Endodermal cell (in vitro differentiated cells): ENCODE measurements around the gene C2CD5. TPM values are rescaled to one million over a fixed set of nuclear protein-coding genes. Genes with fewer than 3 reads are reported as not detected.

Source experiments
- DNase-seq: peaks from one replicate; pipeline ENCODE4 v3.0.0-alpha.2; 2017
- H3K27ac ChIP-seq: 2 replicates; pipeline ENCODE4 v1.5.1; 2013; ENCODE audit warnings: mild to moderate bottlenecking, low read depth, low read length, moderate library complexity
- H3K27me3 ChIP-seq: 2 replicates; pipeline ENCODE4 v1.6.1; 2013; ENCODE audit warnings: mild to moderate bottlenecking, low read length, moderate library complexity; ENCODE audit not compliant: insufficient read depth, control insufficient read depth, poor library complexity, severe bottlenecking
- H3K36me3 ChIP-seq: 2 replicates; pipeline ENCODE4 v1.7.0; 2013; ENCODE audit warnings: mild to moderate bottlenecking, low read length, moderate library complexity; ENCODE audit not compliant: control insufficient read depth, insufficient read depth
- H3K4me1 ChIP-seq: one replicate; pipeline ENCODE4 v1.7.0; 2013; ENCODE audit warnings: low read length; ENCODE audit not compliant: control insufficient read depth, insufficient read depth
- H3K4me3 ChIP-seq: 2 replicates; pipeline ENCODE4 v1.5.1; 2013; ENCODE audit warnings: mild to moderate bottlenecking, low read length, moderate library complexity
- H3K9ac ChIP-seq: 2 replicates; pipeline ENCODE4 v1.6.1; 2013; ENCODE audit warnings: mild to moderate bottlenecking, low read length, moderate library complexity; ENCODE audit not compliant: poor library complexity, severe bottlenecking; ENCODE audit errors: extremely low read depth
- H3K9me3 ChIP-seq: 2 replicates; pipeline ENCODE4 v1.6.1; 2013; ENCODE audit warnings: mild to moderate bottlenecking, low read length, moderate library complexity; ENCODE audit not compliant: control insufficient read depth
- H3K27ac Mint-ChIP-seq: 2 replicates; pipeline ENCODE4 v1.8.0; 2020; ENCODE audit warnings: mixed read lengths
- H3K27me3 Mint-ChIP-seq: 2 replicates; pipeline ENCODE4 v1.8.0; 2021; ENCODE audit warnings: mild to moderate bottlenecking, mixed read lengths; ENCODE audit not compliant: insufficient read depth
- H3K36me3 Mint-ChIP-seq: 2 replicates; pipeline ENCODE4 v1.8.0; 2020; ENCODE audit warnings: low read depth, mixed read lengths
- H3K4me1 Mint-ChIP-seq: 2 replicates; pipeline ENCODE4 v1.8.0; 2020; ENCODE audit warnings: mixed read lengths
- H3K4me3 Mint-ChIP-seq: 2 replicates; pipeline ENCODE4 v1.8.0; 2020; ENCODE audit warnings: mild to moderate bottlenecking, moderate library complexity, mixed read lengths
- H3K9me3 Mint-ChIP-seq: 2 replicates; pipeline ENCODE4 v1.8.0; 2020; ENCODE audit warnings: mild to moderate bottlenecking, mixed read lengths
- WGBS, 2 experiments: methylation state at CpG; one replicate each; pipeline versions ENCODE4 v1.1.5 to v1.1.7; 2013; ENCODE audit warnings: missing lambda C conversion rate in 2 of 2, mixed read lengths in 1 of 2; ENCODE audit not compliant: insufficient coverage in 1 of 2, insufficient read length in 1 of 2; 5-methylcytosine and 5-hydroxymethylcytosine counted together
- total RNA-seq, 2 donors: library from RNA; stranded (reverse); fragmentation: NEBNext Ultra II Directional in 1 of 2; extraction: Animal tissue kit (Norgen Biotek cat#: 25700) in 1 of 2; gene quantifications; 2 replicates in 1 of 2; 3 replicates in 1 of 2; pipeline ENCODE4 v1.2.1, GENCODE V29; 2021
- TF ChIP-seq, protein P1 (sequence below): fragments of 200-600 bp; sonication (generic); conservative IDR thresholded peaks from 2 replicates; pipeline ENCODE4 v1.5.0; 2021; ENCODE audit warnings: antibody characterized with exemption, mild to moderate bottlenecking

C2CD5 gene
- total RNA-seq, 2 donors from 2014 or later, result 29.2 to 59.8 TPM

DNA sequence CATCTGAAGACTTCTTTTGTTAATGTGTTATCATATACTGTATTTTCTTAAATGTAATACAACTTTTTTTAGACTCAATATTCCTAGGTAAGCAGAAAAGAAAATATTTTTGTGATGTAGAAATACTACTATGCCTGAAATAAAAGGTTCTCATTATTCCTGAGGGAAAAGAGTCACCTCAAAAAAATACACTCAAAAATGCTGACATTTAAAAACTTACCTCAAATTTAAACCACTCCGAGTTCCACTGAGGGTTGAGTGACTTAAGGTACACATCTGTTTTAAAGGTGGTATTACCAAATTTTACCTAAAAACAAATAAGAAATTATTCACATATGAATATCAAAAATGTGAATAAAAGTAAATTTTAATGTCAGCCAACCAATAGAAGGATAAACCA lies 9.3 kb downstream of the C2CD5 start:
- H3K27ac Mint-ChIP-seq, result no peak overlapping the region
- no peaks in the 10 kb centered on the region for H3K4me1 Mint-ChIP-seq
- 100% methylated on average over 1 of the region's 1 CpG; no CpG with 5 or more reads in 1 of the 2 experiments for WGBS, 2 experiments
- no peak overlapping the region for H3K4me3 Mint-ChIP-seq
- no peaks in the 10 kb centered on the region for H3K27me3 ChIP-seq
- H3K9me3 Mint-ChIP-seq, result peaks cover 6% of the 10 kb centered on the region
- no peak overlapping the region for H3K9ac ChIP-seq
- H3K4me3 ChIP-seq, result no peak overlapping the region
- H3K36me3 Mint-ChIP-seq, result peaks cover 38% of the 10 kb centered on the region
- H3K9me3 ChIP-seq, result peaks cover 11% of the 10 kb centered on the region
- no peaks in the 10 kb centered on the region for H3K4me1 ChIP-seq
- H3K36me3 ChIP-seq, result peaks cover 26% of the 10 kb centered on the region
- no peak for DNase-seq
- no peaks in the 10 kb centered on the region for H3K27me3 Mint-ChIP-seq
- TF ChIP-seq, protein P1, sequence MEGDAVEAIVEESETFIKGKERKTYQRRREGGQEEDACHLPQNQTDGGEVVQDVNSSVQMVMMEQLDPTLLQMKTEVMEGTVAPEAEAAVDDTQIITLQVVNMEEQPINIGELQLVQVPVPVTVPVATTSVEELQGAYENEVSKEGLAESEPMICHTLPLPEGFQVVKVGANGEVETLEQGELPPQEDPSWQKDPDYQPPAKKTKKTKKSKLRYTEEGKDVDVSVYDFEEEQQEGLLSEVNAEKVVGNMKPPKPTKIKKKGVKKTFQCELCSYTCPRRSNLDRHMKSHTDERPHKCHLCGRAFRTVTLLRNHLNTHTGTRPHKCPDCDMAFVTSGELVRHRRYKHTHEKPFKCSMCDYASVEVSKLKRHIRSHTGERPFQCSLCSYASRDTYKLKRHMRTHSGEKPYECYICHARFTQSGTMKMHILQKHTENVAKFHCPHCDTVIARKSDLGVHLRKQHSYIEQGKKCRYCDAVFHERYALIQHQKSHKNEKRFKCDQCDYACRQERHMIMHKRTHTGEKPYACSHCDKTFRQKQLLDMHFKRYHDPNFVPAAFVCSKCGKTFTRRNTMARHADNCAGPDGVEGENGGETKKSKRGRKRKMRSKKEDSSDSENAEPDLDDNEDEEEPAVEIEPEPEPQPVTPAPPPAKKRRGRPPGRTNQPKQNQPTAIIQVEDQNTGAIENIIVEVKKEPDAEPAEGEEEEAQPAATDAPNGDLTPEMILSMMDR, result no peak
- H3K27ac ChIP-seq, result no peak overlapping the region

DNA sequence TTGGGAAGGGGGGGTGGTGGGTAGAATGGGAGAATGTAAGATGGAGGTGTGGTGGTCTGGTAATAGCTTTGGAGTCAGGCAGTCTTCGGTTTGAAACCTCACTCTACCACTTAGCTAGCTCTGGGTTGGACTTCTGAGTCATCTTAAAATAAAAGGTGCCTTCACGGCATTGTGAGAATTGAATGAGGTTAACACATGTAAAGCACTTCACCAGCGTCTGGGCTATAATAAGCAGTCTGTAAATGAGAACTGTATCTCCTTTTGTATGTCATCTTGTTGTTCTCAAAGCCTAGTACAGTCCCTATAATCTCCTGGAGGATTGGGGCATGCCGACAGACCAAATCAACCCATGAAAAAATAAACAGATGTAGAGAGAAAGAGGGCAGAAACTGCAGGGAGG lies 11.2 kb downstream of the C2CD5 start:
- Mint-ChIP-seq H3K27me3 (no peaks in the 10 kb centered on the region), H3K36me3 (peaks cover 33% of the 10 kb centered on the region)
- no peak for DNase-seq

DNA sequence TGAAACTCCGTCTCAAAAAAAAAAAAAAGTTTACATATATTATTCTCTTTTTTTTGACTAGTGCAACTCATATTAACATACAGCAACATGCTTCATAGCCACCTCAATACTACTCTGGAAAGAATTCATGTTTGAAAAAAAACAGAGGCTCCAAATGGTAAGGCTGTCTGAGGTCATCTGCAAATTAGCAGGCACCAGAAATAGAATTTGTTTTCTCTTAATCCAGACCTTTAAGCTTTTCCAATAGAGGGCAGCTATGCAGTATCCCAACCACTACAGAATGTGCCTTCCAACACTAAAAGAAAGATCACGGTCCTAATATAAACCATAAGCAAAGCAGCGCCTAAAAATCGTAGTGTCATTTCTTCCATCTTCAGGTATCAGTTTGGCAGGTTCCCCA lies 12.0 kb downstream of the C2CD5 start:
- peaks cover 33% of the 10 kb centered on the region for H3K36me3 Mint-ChIP-seq
- peaks cover 6% of the 10 kb centered on the region for H3K9me3 Mint-ChIP-seq
- TF ChIP-seq, protein P1, result no peak
- H3K4me1 Mint-ChIP-seq, result no peaks in the 10 kb centered on the region
- H3K4me1 ChIP-seq, result no peaks in the 10 kb centered on the region
- H3K36me3 ChIP-seq, result peaks cover 33% of the 10 kb centered on the region
- WGBS, 2 experiments, result 94 to 95% methylated on average over 4 of the region's 4 CpGs
- H3K27me3 Mint-ChIP-seq, result no peaks in the 10 kb centered on the region
- no peak for DNase-seq
- H3K27ac Mint-ChIP-seq, result no peak overlapping the region
- H3K9ac ChIP-seq, result no peak overlapping the region
- H3K27ac ChIP-seq, result no peak overlapping the region
- no peak overlapping the region for H3K4me3 Mint-ChIP-seq
- H3K4me3 ChIP-seq, result no peak overlapping the region
- H3K9me3 ChIP-seq, result peaks cover 11% of the 10 kb centered on the region
- H3K27me3 ChIP-seq, result no peaks in the 10 kb centered on the region

More for the DNA sequence above, 11.2 kb downstream of the C2CD5 start:
- peaks cover 33% of the 10 kb centered on the region for H3K36me3 ChIP-seq
- H3K4me3 ChIP-seq, result no peak overlapping the region
- WGBS, 2 experiments, result 89 to 100% methylated on average over 2 to 4 of the region's 4 CpGs
- Mint-ChIP-seq H3K9me3 (peaks cover 6% of the 10 kb centered on the region), H3K4me1 (no peaks in the 10 kb centered on the region), H3K4me3 (no peak overlapping the region), H3K27ac (no peak overlapping the region)
- TF ChIP-seq, protein P1, result no peak
- peaks cover 11% of the 10 kb centered on the region for H3K9me3 ChIP-seq
- no peaks in the 10 kb centered on the region for H3K27me3 ChIP-seq
- no peak overlapping the region for H3K27ac ChIP-seq
- H3K9ac ChIP-seq, result no peak overlapping the region
- no peaks in the 10 kb centered on the region for H3K4me1 ChIP-seq
